Kidney (tissue), 14 donors: Measurements from ENCODE around the gene UBTF. TPM values are rescaled to one million over a fixed set of nuclear protein-coding genes. Genes with fewer than 3 reads are reported as not detected.

ENCODE experiments used
- DNase-seq, 5 donors: peaks; one replicate each; pipeline ENCODE4 v3.0.0-alpha.2; 2013 to 2020
- FAIRE-seq: peaks from 2 replicates; lab custom pipeline; 2012; peaks lifted over from hg19 to GRCh38; lab: Jason Lieb, UNC
- H3K27ac ChIP-seq, 2 donors: one replicate each; pipeline ENCODE4 v1.7.0; 2013; ENCODE audit warnings: low read depth in 2 of 2, low read length in 2 of 2, inconsistent platforms in 1 of 2
- H3K27me3 ChIP-seq: one replicate; pipeline ENCODE4 v1.7.1; 2013; ENCODE audit warnings: low read length, inconsistent platforms; ENCODE audit not compliant: control insufficient read depth, insufficient read depth
- H3K36me3 ChIP-seq, 3 donors: one replicate each; pipeline versions ENCODE4 v1.7.0 to v1.7.1; 2013; ENCODE audit warnings: low read length in 3 of 3, control low read depth in 1 of 3, inconsistent platforms in 1 of 3; ENCODE audit not compliant: insufficient read depth in 3 of 3, control insufficient read depth in 2 of 3
- H3K4me1 ChIP-seq, 3 donors: one replicate each; pipeline versions ENCODE4 v1.7.0 to v1.7.1; 2013; ENCODE audit warnings: low read length in 3 of 3, inconsistent platforms in 1 of 3, low read depth in 1 of 3; ENCODE audit not compliant: control insufficient read depth in 2 of 3, insufficient read depth in 2 of 3
- H3K4me3 ChIP-seq, 3 donors: one replicate each; pipeline versions ENCODE4 v1.7.0 to v1.8.1; 2013; ENCODE audit warnings: low read length in 3 of 3, control low read depth in 1 of 3, inconsistent platforms in 1 of 3
- H3K9ac ChIP-seq, 3 donors: one replicate each; pipeline versions ENCODE4 v1.7.0 to v1.7.1; 2013; ENCODE audit warnings: low read length in 3 of 3, control low read depth in 1 of 3, inconsistent platforms in 1 of 3
- H3K9me3 ChIP-seq, 3 donors: one replicate each; pipeline versions ENCODE4 v1.7.0 to v1.7.1; 2013; ENCODE audit warnings: low read length in 3 of 3, control low read depth in 1 of 3, inconsistent platforms in 1 of 3; ENCODE audit not compliant: control insufficient read depth in 2 of 3, insufficient read depth in 1 of 3
- intact Hi-C: fragments of 100-400 bp; cut with DNase I; formaldehyde crosslinking; loops from one replicate; pipeline ENCODE4 v1.11.1; 2022
- polyA plus RNA-seq: library from polyadenylated mRNA; stranded (reverse); fragments of 350-450 nt; fragmentation: Illumina TruSeq; extraction: RNeasy Lipid Tissue Mini Kit (QIAGEN cat#74804); gene quantifications from one replicate; pipeline ENCODE4 v1.2.3, GENCODE V29; 2014; ENCODE audit warnings: low read depth, low replicate concordance; ENCODE audit not compliant: insufficient read depth
- total RNA-seq: library from RNA; stranded (reverse); fragmentation: NEBNext Ultra II Directional; extraction: Animal tissue kit (Norgen Biotek cat#: 25700); gene quantifications from one replicate; pipeline ENCODE4 v1.2.1, GENCODE V29; 2021
- TF ChIP-seq, protein P1 (sequence below): IDR thresholded peaks from 3 replicates; pipeline ENCODE4 v1.5.1; 2012; ENCODE audit warnings: mild to moderate bottlenecking, moderate library complexity, borderline replicate concordance; ENCODE audit not compliant: insufficient read depth; ENCODE audit errors: extremely low read depth
- donor health status: control.
- donor health status: control.
- donor health status: control.
- donor health status: control.
- donor health status: control.
- donor health status: DM: yes; HTN: yes; CAD: no.
- donor health status: Normal renal cell carcinoma (clear cell type).

UBTF gene
- total and polyA plus RNA-seq, 2 donors from 2014 or later, result 46.1 to 98.8 TPM

DNA sequence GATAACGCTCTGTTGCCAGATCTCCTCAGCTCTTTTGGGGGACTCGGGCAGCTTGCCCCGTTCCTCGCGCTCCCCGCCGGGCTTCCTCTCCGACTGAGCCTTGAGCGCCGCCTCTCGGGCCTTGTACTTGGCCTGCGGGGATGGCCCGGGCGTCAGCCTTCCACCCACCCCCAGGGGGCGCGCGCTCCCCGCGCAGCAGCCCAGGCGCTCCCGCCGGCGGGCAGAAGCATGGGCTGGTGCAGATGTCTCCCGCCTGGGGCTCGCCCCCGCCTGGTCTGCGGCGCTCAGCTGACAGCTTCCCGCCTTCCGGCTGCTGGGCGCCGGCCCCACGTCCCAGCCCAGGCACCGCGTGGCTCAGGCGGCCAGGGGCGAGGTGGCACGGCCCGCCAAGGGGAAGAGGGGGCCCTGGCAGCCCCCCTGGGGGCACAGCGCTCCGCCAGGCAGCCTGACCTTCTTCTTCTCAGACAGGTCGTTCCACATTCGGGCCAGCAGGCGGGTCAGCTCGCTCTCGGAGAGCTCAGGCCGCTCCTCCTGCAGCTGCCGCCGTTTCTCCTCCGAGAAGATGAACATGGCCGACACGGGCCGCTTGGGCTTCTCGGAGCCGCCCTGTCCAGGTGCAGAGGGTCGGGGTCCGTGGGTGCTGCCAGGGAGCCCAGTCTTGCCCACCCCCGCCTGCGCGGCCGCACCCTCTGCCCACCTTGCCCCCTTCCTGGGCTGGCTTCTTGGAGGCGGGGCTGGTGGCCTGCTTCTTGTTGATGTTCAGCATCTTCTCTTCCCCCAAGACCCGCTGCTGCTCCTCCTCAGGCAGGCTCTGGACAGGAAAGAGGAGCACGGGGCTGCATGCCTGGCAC is 8.9 kb downstream of the UBTF start:
- intact Hi-C loops, result loop anchor here (5.0 kb wide), 1 partner anchor 117 kb away; no protein-coding TSS in a partner anchor
- no peak for FAIRE-seq
- H3K9ac ChIP-seq, result peak overlapping the region in 1 of 3 donors; percentile 1
- TF ChIP-seq, protein P1, sequence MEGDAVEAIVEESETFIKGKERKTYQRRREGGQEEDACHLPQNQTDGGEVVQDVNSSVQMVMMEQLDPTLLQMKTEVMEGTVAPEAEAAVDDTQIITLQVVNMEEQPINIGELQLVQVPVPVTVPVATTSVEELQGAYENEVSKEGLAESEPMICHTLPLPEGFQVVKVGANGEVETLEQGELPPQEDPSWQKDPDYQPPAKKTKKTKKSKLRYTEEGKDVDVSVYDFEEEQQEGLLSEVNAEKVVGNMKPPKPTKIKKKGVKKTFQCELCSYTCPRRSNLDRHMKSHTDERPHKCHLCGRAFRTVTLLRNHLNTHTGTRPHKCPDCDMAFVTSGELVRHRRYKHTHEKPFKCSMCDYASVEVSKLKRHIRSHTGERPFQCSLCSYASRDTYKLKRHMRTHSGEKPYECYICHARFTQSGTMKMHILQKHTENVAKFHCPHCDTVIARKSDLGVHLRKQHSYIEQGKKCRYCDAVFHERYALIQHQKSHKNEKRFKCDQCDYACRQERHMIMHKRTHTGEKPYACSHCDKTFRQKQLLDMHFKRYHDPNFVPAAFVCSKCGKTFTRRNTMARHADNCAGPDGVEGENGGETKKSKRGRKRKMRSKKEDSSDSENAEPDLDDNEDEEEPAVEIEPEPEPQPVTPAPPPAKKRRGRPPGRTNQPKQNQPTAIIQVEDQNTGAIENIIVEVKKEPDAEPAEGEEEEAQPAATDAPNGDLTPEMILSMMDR, result peak; percentile 96
- peaks cover 0 to 5% (median 0%) of the 10 kb centered on the region in 3 donors for H3K4me1 ChIP-seq
- no peak overlapping the region for H3K27ac ChIP-seq
- DNase-seq, result peak; percentile 89 to 94 (median 92)
- no peaks in the 10 kb centered on the region for H3K27me3 ChIP-seq
- no peaks in the 10 kb centered on the region for H3K9me3 ChIP-seq
- H3K4me3 ChIP-seq, result no peak overlapping the region
- H3K36me3 ChIP-seq, result peaks cover 23 to 52% (median 42%) of the 10 kb centered on the region in 3 donors

DNA sequence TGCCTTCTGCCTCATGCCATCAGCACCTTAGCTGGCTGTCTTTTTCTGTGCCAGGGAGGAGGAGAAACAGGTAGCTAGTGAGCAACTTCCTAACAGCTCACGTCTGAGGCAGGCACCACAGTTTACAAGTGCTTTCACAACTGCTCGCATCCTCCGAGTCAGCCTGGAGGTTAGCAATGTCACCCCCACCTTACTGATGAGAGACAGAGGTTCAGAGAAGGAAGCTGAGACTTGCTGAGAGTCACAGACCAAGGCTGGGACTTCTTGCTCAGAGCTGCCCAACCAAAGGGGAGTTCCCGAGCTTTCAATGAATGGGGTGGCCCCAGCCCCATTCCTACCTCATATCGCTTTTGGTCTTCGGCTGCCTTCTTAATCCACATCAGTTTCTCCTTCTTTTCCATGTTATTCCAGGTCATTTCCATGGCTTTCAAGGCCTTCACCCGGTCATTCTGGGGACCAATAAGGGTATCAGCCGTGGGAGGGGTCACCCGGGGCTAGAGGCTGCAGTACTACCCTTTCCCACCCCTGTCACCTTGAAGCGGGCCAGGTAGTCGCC is 9.6 kb downstream of the UBTF start:
- Histone ChIP-seq H3K27me3 (no peaks in the 10 kb centered on the region), H3K4me3 (no peak overlapping the region), H3K9ac (peak overlapping the region in 1 of 3 donors; percentile 1), H3K9me3 (no peaks in the 10 kb centered on the region), H3K4me1 (peaks cover 0 to 5% (median 0%) of the 10 kb centered on the region in 3 donors), H3K27ac (no peak overlapping the region), H3K36me3 (peaks cover 17 to 45% (median 36%) of the 10 kb centered on the region in 3 donors)
- no peak for DNase-seq
- intact Hi-C loops, result loop anchor here (5.0 kb wide), 1 partner anchor 117 kb away; no protein-coding TSS in a partner anchor
- TF ChIP-seq, protein P1, result no peak
- FAIRE-seq, result no peak

DNA sequence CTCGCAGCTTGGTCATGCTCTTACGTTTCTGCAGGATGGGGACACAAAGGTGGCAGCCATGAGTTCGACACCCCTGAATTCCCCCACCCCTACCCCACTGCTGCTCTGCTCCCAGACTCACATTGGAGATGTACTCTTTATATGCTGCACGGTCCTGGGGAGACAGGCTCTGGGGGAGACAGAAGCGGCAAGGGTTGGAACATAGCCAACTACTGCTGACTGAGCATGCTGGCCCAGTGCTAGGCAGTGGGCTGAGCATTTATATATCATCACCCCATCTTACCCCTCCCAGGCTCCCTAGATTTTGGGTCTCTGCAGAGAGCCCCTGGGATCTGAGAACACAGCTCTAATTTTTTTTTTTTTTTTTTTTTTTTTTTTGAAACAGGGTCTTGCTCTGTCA is 11.7 kb downstream of the UBTF start:
- Histone ChIP-seq H3K27ac (no peak overlapping the region), H3K9ac (no peak overlapping the region)
- intact Hi-C loops, result no loop called here

More for the DNA sequence above, 11.7 kb downstream of the UBTF start:
- FAIRE-seq (no peak), DNase-seq (no peak)
- TF ChIP-seq, protein P1, result no peak
- peaks cover 0 to 7% (median 0%) of the 10 kb centered on the region in 3 donors for H3K4me1 ChIP-seq
- no peaks in the 10 kb centered on the region for H3K27me3 ChIP-seq
- H3K4me3 ChIP-seq, result no peak overlapping the region
- H3K36me3 ChIP-seq, result peaks cover 10 to 32% (median 29%) of the 10 kb centered on the region in 3 donors
- H3K9me3 ChIP-seq, result no peaks in the 10 kb centered on the region
